AG10803 (cell line): Measurements from ENCODE around the gene AKAP1.
"Not testable (repeated sequence)": the region's sequence is repeated elsewhere in the genome, so short reads cannot be mapped to it uniquely, and the experiment has no call there.

Experiments
- DNase-seq: peaks from one replicate; pipeline ENCODE4 v3.0.0; 2010; ENCODE audit warnings: low read depth
- H3K4me3 ChIP-seq: 2 replicates; pipeline ENCODE4 v1.5.1; 2011; ENCODE audit warnings: mild to moderate bottlenecking, low read length, control low read depth
- TF ChIP-seq, protein P1 (sequence below): conservative IDR thresholded peaks from 2 replicates; pipeline ENCODE4 v1.5.1; 2011; ENCODE audit warnings: mild to moderate bottlenecking, low read length, control low read depth, inconsistent platforms

The AKAP1 gene

DNA sequence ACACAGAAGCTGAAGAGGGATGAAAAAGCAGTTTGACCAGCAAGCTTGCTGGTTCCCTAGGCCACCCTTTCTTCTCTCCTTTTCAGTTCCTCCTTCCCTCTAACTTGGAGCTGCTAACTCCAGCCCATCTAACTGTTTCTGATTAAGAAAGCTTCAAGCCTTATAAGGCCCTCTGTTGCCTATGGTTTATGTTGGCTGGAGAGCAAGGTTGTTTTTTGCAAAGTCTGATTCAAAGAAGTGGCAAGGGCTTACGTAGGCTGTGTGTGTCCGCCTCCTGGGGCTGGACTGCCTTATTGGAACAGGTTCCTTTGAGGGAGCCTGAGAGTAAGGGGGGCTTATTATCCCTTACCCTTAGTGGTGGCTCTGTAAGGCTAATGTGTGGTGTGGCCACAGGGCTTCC, 7.1 kb downstream of the AKAP1 start:
- no peak overlapping the region for H3K4me3 ChIP-seq
- DNase-seq = peak; percentile 33
- TF ChIP-seq, protein P1, sequence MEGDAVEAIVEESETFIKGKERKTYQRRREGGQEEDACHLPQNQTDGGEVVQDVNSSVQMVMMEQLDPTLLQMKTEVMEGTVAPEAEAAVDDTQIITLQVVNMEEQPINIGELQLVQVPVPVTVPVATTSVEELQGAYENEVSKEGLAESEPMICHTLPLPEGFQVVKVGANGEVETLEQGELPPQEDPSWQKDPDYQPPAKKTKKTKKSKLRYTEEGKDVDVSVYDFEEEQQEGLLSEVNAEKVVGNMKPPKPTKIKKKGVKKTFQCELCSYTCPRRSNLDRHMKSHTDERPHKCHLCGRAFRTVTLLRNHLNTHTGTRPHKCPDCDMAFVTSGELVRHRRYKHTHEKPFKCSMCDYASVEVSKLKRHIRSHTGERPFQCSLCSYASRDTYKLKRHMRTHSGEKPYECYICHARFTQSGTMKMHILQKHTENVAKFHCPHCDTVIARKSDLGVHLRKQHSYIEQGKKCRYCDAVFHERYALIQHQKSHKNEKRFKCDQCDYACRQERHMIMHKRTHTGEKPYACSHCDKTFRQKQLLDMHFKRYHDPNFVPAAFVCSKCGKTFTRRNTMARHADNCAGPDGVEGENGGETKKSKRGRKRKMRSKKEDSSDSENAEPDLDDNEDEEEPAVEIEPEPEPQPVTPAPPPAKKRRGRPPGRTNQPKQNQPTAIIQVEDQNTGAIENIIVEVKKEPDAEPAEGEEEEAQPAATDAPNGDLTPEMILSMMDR = no peak

DNA sequence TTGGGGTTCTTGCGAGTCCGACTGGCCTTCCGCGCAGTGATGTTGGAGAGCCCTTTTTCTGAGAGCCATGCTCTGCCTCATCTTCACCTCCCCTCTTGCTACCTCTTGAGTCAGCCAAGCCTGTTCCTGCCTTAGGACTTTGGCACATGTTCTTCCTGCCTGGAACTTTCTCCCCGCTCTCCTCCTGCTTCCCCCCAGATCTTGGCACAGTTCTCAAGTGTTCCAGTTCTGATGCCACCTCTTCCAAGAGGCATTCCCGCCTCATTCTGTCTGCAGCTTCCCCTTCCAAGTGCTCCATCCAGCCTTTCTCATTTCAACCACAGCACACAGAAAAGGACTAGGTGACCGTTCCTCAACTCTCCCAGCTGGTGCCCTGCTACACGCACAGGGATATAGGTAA, 7.7 kb downstream of the AKAP1 start:
- DNase-seq = no peak
- TF ChIP-seq, protein P1 = no peak

DNA sequence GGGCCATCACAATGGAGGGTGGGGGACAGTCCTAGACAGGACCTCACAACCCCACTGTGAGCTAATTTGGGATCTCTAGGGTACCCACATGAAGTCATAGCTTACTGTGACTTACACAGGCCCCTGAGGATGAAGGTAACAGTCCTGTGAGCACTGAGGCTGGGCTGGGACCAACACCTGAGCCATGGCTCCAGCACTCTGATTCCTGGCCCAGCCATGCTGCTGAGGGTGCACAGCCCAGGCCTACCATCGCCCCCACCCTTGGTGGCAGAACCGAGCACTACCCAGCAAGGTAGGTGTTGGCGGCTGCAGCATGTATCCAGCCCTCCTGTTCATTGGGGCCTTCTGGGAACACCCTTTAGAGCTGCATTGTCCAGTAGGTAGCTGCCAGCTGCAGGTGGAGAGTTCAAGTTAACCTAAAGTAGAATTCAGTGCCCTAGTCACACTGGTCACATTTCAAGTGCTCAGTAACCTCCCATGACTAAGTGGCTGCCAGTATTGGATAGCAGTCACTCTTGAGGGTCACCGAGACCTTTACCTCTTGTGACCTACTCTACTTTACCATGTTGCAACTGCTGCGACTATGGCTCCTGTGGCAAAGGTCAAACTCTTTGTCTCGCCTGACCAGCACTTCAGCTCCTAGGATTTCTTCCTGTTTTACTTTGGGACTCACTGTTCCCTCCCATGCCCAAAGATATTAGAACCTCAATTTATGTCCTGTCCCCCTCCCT, 11.6 kb downstream of the AKAP1 start:
- H3K4me3 ChIP-seq = no peak overlapping the region
- TF ChIP-seq, protein P1 = no peak
- DNase-seq = no peak

More for the DNA sequence above, 7.7 kb downstream of the AKAP1 start:
- H3K4me3 ChIP-seq = no peak overlapping the region

DNA sequence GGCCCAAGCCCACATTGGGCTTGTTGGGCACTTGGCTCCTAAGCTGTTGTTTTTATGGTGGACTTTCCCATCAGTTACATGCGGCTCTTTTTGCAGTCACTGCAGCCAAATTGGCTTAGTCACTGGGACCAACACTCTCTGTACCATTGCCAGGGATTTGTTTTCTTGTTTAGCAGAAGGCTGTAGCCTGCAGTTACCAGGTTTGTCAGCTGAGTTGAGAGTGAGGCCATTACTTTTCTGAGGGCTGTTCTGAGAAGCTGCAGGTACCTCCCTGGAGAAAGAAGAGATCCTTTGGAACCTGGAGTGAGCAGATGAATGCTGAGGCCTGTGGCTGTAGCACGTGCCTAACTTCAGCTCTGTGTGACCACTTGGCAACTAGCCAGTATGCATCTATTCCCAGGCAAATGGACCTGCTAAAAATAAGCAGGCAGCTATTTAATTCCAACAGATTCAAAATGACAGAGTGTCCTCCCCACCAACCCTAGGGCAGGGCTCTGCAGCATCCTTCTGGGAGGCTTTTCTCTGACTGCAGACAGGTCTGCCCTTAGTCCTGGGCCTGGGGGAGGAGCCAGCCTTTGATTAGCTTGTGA, 12.9 kb downstream of the AKAP1 start:
- TF ChIP-seq, protein P1 = no peak

DNA sequence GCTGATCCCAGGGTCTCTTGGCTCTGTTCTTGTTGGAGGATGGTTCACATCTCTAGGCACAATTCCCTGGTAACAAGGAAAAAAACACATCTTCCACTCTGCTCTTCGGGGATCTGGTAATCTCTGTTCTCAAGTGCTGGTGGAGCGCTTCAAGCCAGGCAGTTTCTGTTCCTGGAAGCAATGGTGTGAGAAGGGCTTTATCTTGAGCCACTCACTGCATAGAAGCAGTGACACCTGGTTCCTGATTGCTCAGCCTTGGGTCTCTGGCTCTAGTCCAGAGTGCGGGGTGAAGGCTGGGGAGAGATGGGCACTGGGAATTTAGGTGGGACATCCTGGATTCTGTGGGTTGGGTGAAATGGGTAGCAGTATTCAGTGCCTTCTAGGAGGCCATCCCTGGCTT, 14.1 kb downstream of the AKAP1 start:
- no peak for DNase-seq
- TF ChIP-seq, protein P1 = no peak

More for the DNA sequence above, 12.9 kb downstream of the AKAP1 start:
- no peak overlapping the region for H3K4me3 ChIP-seq
- peak; percentile 79 for DNase-seq

DNA sequence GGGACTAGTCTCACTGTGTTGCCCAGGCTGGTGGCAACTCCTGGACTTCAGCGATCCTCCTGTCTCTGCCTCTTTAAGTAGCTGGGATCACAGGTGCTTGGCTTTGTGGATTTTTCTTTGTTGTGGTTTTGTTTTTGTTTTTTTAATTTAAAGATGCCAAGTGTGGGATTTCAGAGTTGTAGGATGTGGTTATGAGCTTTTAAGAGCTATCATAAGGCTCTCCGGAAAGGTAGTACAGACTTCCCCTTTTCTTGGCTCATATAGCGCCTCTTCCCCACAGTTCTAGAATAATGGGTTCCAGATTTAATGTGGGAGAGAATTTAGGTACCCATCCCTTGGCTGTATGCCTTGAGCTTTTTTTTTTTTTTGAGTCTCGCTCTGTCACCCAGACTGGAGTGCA, 17.1 kb downstream of the AKAP1 start:
- no peak overlapping the region for H3K4me3 ChIP-seq
- no peak for DNase-seq
- TF ChIP-seq, protein P1 = no peak

More for the DNA sequence above, 14.1 kb downstream of the AKAP1 start:
- H3K4me3 ChIP-seq = no peak overlapping the region

DNA sequence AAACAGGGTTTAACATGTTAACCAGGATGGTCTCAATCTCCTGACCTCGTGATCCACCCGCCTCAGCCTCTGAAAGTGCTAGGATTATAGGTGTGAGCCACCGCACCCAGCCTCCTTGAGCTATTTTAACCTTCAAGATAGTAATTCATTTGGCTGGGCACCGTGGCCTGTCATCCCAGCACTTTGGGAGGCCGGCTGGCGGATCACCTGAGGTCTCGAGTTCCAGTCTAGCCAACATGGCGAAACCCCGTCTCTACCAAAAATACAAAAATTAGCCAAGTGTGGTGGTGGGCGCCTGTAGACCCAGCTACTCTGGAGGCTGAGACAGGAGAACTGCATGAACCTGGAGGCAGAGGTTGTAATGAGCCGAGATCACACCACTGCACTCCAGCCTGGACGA, 17.6 kb downstream of the AKAP1 start:
- H3K4me3 ChIP-seq, DNase-seq: not testable (repeated sequence)
